ENCODE measurements around the gene COL18A1.

COL18A1 gene

DNA sequence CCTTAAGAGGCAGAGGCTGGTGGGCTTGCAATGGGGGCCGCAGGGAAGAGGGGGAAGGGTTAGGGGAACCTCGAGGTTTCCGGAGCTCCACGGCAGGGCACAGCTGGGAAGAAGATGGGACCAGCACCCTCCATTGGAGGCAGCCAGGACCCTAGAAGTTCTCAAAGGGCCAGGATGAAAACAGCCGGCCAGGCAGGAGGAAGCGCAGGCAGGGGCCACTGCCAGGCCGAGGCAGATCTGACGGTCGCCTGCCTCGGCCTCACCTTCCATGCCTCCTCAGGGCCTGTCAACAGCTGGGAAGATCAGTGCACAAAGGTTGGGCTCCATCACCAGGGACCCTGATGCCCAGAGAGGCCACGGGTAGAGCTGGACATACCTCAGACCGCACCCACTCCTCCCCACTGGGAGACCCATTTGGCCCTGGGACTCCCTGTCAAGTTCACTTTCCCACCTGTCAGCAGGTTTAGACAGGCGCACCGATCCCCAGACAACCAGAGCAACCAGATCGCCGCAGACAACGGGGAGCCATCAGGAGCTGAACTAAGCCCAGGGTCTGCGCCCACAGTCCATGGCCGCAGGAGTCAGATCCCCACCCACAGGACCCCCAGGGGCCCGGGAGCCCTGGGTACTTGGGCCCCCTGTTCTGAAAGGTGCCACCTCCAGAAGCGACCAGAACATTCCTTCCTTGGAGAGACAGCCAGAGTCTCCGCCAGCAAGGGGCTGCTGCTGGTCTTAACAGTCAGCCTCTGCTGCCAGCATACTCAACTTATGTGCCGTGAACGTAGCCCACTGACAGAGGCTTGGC is 135.0 kb downstream of the COL18A1 start:
- DNase-seq (ENCODE audit: extremely low read depth in 1 of 2, low read depth in 1 of 2): no peak

GRCh38 chr21:45540601-45540970 is 135.6 kb downstream of the COL18A1 start:
- DNase-seq (ENCODE audit: extremely low read depth in 1 of 2, low read depth in 1 of 2): no peak

GRCh38 chr21:45541221-45542039 is 136.5 kb downstream of the COL18A1 start:
- peak; percentile 73 to 76 for DNase-seq (ENCODE audit: extremely low read depth in 1 of 2, low read depth in 1 of 2)

DNA sequence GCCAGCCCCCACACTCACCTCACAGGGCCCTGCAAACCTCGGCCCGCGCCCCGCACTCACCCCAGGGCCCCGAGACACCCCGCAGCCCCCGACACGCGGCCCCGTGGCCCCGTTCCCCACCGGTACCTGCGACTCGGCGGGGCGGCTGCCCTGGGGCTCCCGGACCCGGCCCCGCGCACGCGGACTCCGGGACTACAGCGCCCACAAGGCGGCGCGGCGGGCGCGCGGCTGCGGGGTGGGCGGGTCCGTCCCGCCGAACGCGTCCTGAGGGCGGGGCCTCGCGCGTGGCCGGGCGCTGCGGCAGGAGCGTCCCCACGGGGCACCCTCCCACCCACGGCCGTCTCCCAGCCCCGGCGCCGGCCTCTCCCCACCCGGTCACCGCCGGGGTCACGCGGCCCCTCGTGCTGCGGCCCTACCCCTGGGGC is 137.3 kb downstream of the COL18A1 start, which contains the start of gene SLC19A1:
Gene SLC19A1, minus strand, starts transcription at position 199 of the 425 bp plus-strand sequence. CDS start 4,481 bp downstream, outside the sequence.
- peak; percentile 48 to 61 for DNase-seq (ENCODE audit: extremely low read depth in 1 of 2, low read depth in 1 of 2)

GRCh38 chr21:45542667-45543370 is 137.9 kb downstream of the COL18A1 start:
- DNase-seq (ENCODE audit: extremely low read depth in 1 of 2, low read depth in 1 of 2): no peak

DNA sequence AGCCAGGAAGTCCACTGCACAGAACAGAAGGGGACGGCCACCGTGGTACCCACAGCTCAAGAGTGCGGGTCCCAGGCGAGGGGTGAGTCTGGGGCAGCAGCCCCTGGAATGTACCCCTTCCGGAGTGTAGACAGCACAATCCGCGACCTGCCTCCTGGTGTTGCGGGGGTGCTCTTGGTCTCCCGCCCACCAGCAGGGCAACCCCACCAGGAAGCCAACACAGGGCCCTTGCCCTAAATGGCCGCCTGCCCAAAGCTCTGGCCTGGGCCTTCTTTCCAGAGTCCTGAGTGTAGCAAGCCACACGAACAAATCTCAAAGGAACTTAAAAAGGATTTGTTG is 138.4 kb downstream of the COL18A1 start:
- DNase-seq (ENCODE audit: extremely low read depth in 1 of 2, low read depth in 1 of 2): no peak

- no peak for DNase-seq (ENCODE audit: extremely low read depth in 1 of 2, low read depth in 1 of 2)
These were observed 138.9 kb downstream of the COL18A1 start for GRCh38 chr21:45543710-45544448.

DNA sequence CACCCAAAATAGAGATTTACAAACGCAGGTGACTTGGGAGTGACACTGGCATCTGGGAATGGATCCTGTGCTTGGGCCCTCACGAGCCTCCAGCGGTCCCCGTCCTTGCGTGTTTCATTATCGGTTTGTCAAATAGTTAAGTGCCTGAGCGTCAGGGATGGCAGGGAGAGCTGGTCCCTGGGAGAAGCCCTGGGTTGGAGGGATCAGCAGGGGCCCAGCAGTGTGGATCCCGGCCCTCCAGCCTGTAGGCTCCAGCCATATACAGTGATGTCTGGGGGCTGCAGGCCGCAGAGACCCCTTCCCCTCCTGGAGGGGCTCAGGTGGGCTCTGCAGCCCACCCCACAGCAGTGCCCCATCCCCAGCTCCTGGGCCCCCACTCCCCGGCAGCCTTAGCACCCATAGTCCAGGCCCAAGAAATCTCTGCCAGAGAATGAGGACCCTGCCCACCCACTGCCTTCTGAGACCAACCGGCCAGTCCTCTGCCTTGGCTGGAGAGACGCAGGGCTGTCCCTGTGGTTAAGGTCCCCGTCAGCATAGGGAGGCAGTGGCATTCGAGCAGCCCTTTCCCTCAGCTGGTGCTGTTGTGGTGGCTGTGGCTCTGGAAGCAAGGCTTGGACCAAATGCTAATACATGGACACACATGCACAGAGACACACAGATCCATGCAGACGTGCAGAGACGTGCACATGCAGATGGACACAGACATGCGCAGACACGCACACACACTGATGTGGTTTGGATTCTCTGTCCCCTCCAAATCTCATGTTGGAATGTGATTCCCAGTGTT is 139.7 kb downstream of the COL18A1 start:
- no peak for DNase-seq (ENCODE audit: extremely low read depth in 1 of 2, low read depth in 1 of 2)

GRCh38 chr21:45545236-45545570 is 140.2 kb downstream of the COL18A1 start:
- no peak for DNase-seq (ENCODE audit: extremely low read depth in 1 of 2, low read depth in 1 of 2)

DNA sequence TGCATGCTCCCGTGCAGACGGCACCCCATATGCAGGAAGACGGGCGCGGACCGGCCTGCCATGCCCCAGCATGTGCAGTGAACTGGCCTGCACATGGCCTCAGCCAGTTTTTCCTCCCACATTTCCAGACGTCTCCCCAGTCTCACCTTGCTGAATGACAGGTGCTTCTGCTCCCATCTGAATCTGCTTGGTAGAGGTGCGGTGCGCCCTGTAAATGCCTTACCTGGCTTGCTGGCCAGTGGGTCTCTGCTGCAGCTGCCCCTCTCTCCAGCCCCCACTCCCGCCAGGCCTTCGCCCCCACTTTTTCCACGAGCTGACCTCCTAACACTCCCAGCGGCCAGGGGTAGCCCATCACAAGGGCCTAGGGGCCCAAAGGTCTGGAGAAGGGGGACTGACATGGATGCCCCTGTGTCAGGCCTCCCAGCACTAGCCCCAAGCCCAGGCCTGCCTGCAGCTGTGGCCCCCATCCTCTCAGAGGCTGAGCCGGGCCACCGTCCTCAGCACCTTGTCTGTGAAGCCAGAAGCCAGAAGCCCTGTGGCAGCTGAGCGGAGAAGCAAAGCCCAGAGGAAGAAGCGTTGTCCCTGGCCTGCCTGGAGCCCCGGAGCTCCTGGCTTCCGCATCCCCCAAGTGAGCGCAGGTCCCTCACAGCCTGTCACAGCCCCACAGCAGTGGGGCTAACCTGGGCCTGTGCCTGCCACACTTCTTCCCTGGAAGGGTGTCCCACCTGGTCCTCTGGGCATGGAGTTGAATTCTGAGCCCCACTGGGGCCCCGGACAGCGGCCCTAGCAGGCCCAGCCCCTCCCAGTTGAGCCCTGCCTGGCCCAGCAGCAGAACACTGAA is 140.9 kb downstream of the COL18A1 start:
- DNase-seq (ENCODE audit: extremely low read depth in 1 of 2, low read depth in 1 of 2): no peak

GRCh38 chr21:45546636-45547544 is 141.9 kb downstream of the COL18A1 start:
- DNase-seq (ENCODE audit: extremely low read depth in 1 of 2, low read depth in 1 of 2): no peak

GRCh38 chr21:45547545-45547900 is 142.6 kb downstream of the COL18A1 start:
- DNase-seq (ENCODE audit: extremely low read depth in 1 of 2, low read depth in 1 of 2): no peak

GRCh38 chr21:45548711-45549491 is 143.9 kb downstream of the COL18A1 start:
- no peak for DNase-seq (ENCODE audit: extremely low read depth in 1 of 2, low read depth in 1 of 2)

DNA sequence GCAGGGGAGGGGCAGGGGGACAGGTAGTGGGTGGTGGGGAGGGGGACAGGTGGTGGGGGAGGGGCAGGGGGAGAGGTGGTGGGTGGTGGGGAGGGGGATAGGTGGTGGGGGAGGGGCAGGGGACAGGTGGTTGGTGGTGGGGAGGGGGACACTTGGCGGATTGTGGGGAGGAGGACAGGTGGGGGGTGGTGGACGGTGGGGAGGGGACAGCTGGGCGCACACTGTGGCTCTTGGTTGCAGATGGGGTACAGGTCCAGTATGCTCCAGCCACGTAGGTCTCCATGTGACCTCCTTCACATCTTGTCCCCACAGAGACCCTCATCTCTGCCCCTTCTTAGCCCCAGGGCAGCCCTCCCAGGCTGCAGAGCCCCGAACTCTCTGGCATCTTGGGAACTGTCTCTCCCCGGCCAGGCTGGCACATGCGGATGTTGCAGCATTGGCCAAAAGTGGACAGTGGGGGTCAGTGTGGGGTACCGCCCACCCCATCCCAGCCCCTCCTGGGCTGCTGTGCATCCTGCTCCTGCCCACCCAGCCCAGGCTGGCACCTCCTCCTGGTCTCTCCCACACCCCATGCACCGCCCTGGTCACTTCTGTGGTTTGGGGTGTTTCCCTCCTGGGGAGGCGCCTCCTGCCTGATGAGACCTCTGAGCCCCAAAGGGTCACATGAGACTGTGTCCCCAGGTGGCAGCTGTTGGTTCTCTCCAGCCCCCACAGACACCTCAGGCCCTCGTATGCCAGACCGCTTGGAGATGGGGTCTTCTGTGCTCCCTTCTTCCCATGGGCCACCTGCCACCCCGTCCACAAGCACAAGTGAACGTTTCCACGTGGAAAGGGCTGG is 144.9 kb downstream of the COL18A1 start:
- DNase-seq (ENCODE audit: extremely low read depth in 1 of 2, low read depth in 1 of 2): no peak

DNA sequence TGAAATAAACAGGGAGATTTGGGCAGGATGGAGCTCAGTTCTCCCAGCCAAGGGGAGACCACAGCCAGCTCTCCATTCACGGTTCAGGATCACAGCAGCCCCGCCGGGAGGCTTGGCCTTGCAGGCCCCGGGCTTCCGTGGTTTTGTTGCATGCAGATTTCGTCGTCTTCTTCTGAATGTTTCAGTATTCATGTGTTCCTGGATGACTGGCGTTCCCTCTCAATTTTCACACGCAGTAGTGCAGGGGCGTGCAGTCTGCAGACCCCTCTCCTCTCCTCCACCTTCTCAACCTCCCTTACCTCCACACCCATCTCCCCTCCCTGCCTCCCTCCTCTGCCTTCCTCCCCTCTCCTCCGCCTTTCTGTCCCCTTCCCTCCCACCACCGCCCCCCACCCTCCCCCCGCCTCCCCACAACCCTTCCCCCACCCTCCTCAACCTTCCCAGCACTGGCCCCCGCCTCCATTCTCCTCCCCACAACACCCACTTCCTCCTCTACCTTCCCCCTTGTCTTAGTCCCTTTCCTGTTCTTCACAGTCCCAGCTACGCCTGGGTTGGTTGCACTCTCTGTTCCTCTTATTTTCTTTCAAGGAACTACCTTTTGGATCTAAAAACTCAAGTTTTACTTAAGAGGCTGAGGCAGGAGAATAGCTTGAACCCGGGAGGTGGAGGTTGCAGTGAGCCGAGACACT is 145.7 kb downstream of the COL18A1 start:
- DNase-seq (ENCODE audit: extremely low read depth in 1 of 2, low read depth in 1 of 2): peak in 1 of 2 donors; percentile 65

DNA sequence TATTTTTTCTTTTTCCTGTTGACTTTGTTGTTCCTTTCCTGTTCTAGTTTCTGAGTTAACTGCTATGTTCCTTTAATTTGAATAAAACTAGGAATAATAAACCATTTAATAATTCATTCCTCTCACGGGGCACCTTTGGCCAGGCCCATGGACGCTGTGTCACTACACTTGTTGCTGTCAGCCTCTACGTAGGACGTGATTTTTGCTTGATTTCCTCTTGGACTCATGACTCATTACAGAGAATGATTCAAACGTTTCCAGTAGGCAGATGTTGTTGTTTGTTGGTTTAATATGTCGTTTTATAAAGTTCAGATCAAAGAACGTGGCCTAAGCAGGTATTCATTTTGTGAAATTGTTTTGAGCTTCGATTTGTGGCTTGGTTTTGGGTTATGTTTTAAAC is 146.4 kb downstream of the COL18A1 start:
- peak in 1 of 2 donors; percentile 44 for DNase-seq (ENCODE audit: extremely low read depth in 1 of 2, low read depth in 1 of 2)

Data from stimulated activated CD8-positive, alpha-beta memory T cell treated with anti-CD3 and anti-CD28 coated beads, Interleukin-7, amount 100 ng/mL, for 48 hours (primary cell).